IMR-90 (cell line): Measurements from ENCODE around the gene CPB1. TPM values are rescaled to one million over a fixed set of nuclear protein-coding genes. Genes with fewer than 3 reads are reported as not detected.

Source experiments
- ATAC-seq: fragments of 200-7000 bp; cut with Tn5 transposase; 2 replicates; pipeline ENCODE4 v1.9.1; 2020; ENCODE audit warnings: low read depth, mild to moderate bottlenecking, moderate library complexity
- BruUV-seq: library from RNA; stranded (reverse); fragments of 400-500 nt; replicated peaks from 2 replicates; lab custom pipeline; 2021; lab: Mats Ljungman, UMichigan
- CTCF ChIA-PET: fragments of 300-600 bp; formaldehyde crosslinking; extraction: SDS; loops from one replicate; lab custom pipeline; 2021; ENCODE audit warnings: antibody characterized with exemption; lab: Yijun Ruan, JAX
- POLR2A ChIA-PET: fragments of 300-600 bp; sonication (Branson Sonifier 250); formaldehyde crosslinking; loops from one replicate; lab custom pipeline; 2022; ENCODE audit warnings: antibody characterized with exemption; ENCODE audit not compliant: unreplicated experiment; lab: Charles Lee
- DNase-seq: peaks from one replicate; pipeline ENCODE4 v3.0.0; 2013
- H2AFZ ChIP-seq: replicated peaks from 2 replicates; pipeline ENCODE3; 2013; ENCODE audit warnings: low read length, mild to moderate bottlenecking; ENCODE audit not compliant: poor library complexity
- H2AK5ac ChIP-seq: 2 replicates; pipeline ENCODE4 v1.6.1; 2013; ENCODE audit warnings: low read depth, low read length, inconsistent platforms
- H2AK9ac ChIP-seq: replicated peaks from 2 replicates; pipeline ENCODE3; 2013; ENCODE audit warnings: mild to moderate bottlenecking, low read depth, low read length, moderate library complexity; ENCODE audit not compliant: poor library complexity
- H2BK120ac ChIP-seq: 2 replicates; pipeline ENCODE4 v1.6.1; 2013; ENCODE audit warnings: low read depth, low read length, inconsistent platforms
- H2BK15ac ChIP-seq: 3 replicates; pipeline ENCODE4 v1.6.1; 2013; ENCODE audit warnings: low read depth, low read length, inconsistent platforms
- H2BK20ac ChIP-seq: 2 replicates; pipeline ENCODE4 v1.6.1; 2013; ENCODE audit warnings: low read depth, mild to moderate bottlenecking, inconsistent platforms, low read length, moderate library complexity
- H2BK5ac ChIP-seq: 2 replicates; pipeline ENCODE4 v1.6.1; 2013; ENCODE audit warnings: mild to moderate bottlenecking, low read depth, low read length, inconsistent platforms; ENCODE audit not compliant: poor library complexity, severe bottlenecking
- H3K14ac ChIP-seq: replicated peaks from 2 replicates; pipeline ENCODE4 v1.6.1; 2013; ENCODE audit warnings: low read depth, low read length, inconsistent platforms
- H3K18ac ChIP-seq: 2 replicates; pipeline ENCODE4 v1.6.1; 2013; ENCODE audit warnings: low read depth, low read length, control low read depth
- H3K23ac ChIP-seq: 2 replicates; pipeline ENCODE4 v1.6.1; 2013; ENCODE audit warnings: low read depth, low read length, inconsistent platforms
- H3K27ac ChIP-seq: 2 replicates; pipeline ENCODE4 v1.5.1; 2013; ENCODE audit warnings: mild to moderate bottlenecking, control low read depth, low read length; ENCODE audit not compliant: insufficient read depth
- H3K27me3 ChIP-seq: 2 replicates; pipeline ENCODE4 v1.6.1; 2013; ENCODE audit warnings: low read length; ENCODE audit not compliant: control insufficient read depth, insufficient read depth
- H3K36me3 ChIP-seq: 2 replicates; pipeline ENCODE4 v1.6.1; 2013; ENCODE audit warnings: low read length, mixed read lengths; ENCODE audit not compliant: control insufficient read depth, insufficient read depth
- H3K4ac ChIP-seq: 2 replicates; pipeline ENCODE4 v1.6.1; 2013; ENCODE audit warnings: low read depth, low read length, inconsistent platforms
- H3K4me1 ChIP-seq: 2 replicates; pipeline ENCODE4 v1.6.1; 2013; ENCODE audit warnings: low read length, mixed read lengths; ENCODE audit not compliant: control insufficient read depth, insufficient read depth
- H3K4me2 ChIP-seq: 2 replicates; pipeline ENCODE4 v1.6.1; 2013; ENCODE audit warnings: low read depth, mild to moderate bottlenecking, control low read depth, low read length, moderate library complexity
- H3K4me3 ChIP-seq: 2 replicates; pipeline ENCODE4 v1.5.1; 2013; ENCODE audit warnings: low read depth, mild to moderate bottlenecking, control low read depth, low read length, moderate library complexity; ENCODE audit not compliant: insufficient read depth
- H3K56ac ChIP-seq: 2 replicates; pipeline ENCODE4 v1.6.1; 2013; ENCODE audit warnings: low read length, inconsistent platforms; ENCODE audit not compliant: insufficient read depth; ENCODE audit errors: extremely low read depth
- H3K79me1 ChIP-seq, 2 experiments: 2 replicates each; pipeline ENCODE4 v1.6.1; 2013; ENCODE audit warnings: low read length in 2 of 2, inconsistent platforms in 1 of 2, low read depth in 1 of 2
- H3K9ac ChIP-seq: 2 replicates; pipeline ENCODE4 v1.6.1; 2013; ENCODE audit warnings: low read depth, low read length, control low read depth
- H3K9me1 ChIP-seq: 2 replicates; pipeline ENCODE4 v1.6.1; 2013; ENCODE audit warnings: low read length, inconsistent platforms; ENCODE audit not compliant: insufficient read depth
- H3K9me3 ChIP-seq: 2 replicates; pipeline ENCODE4 v1.6.1; 2013; ENCODE audit warnings: low read length; ENCODE audit not compliant: control insufficient read depth, insufficient read depth
- H4K20me1 ChIP-seq: 2 replicates; pipeline ENCODE4 v1.6.1; 2013; ENCODE audit warnings: low read length, inconsistent platforms; ENCODE audit not compliant: insufficient read depth
- H4K5ac ChIP-seq: 2 replicates; pipeline ENCODE4 v1.6.1; 2013; ENCODE audit warnings: mild to moderate bottlenecking, low read depth, low read length, control low read depth
- H4K8ac ChIP-seq, 2 experiments: 2 replicates each; pipeline ENCODE4 v1.6.1; 2013; ENCODE audit warnings: low read depth in 2 of 2, low read length in 2 of 2, control low read depth in 1 of 2, inconsistent platforms in 1 of 2
- H4K91ac ChIP-seq: 2 replicates; pipeline ENCODE4 v1.6.1; 2013; ENCODE audit warnings: low read depth, low read length, inconsistent platforms; ENCODE audit not compliant: insufficient read depth
- CEBPB ChIP-seq: IDR thresholded peaks from 2 replicates; pipeline ENCODE4 v1.6.1; 2012; ENCODE audit warnings: low read depth, low read length, improper control_type of control experiment
- CHD1 ChIP-seq: IDR thresholded peaks from 2 replicates; pipeline ENCODE4 v1.6.1; 2012; ENCODE audit warnings: low read depth, low read length, improper control_type of control experiment
- FOS ChIP-seq: fragments of 150-350 bp; IDR thresholded peaks from 2 replicates; pipeline ENCODE4 v1.6.1; 2016; ENCODE audit warnings: low read depth, low read length
- MAFK ChIP-seq: IDR thresholded peaks from 2 replicates; pipeline ENCODE4 v1.6.1; 2012; ENCODE audit warnings: low read depth, low read length, improper control_type of control experiment
- MAZ ChIP-seq: IDR thresholded peaks from 2 replicates; pipeline ENCODE4 v1.6.1; 2012; ENCODE audit warnings: low read depth, mild to moderate bottlenecking, low read length, improper control_type of control experiment, moderate library complexity, borderline replicate concordance
- SMC3 ChIP-seq: fragments of 150-350 bp; IDR thresholded peaks from 2 replicates; pipeline ENCODE4 v1.6.1; 2016; ENCODE audit warnings: low read depth, mild to moderate bottlenecking, antibody characterized with exemption, low read length, moderate library complexity
- WGBS, 2 experiments: methylation state at CpG; one replicate each; pipeline versions ENCODE4 v1.1.5 to v1.1.7; 2013; ENCODE audit warnings: missing lambda C conversion rate in 2 of 2; ENCODE audit not compliant: insufficient read length in 1 of 2; ENCODE audit errors: extremely low coverage in 2 of 2; 5-methylcytosine and 5-hydroxymethylcytosine counted together
- dilution Hi-C: fragments of 300-500 bp; cut with HindIII; formaldehyde crosslinking; loops from one replicate; pipeline ENCODE4 v1.14.3; 2018; ENCODE audit warnings: low sequenced_read_pairs; ENCODE audit not compliant: unreplicated experiment
- in situ Hi-C: fragments of 300-500 bp; cut with MboI; formaldehyde crosslinking; loops from 3 replicates; pipeline ENCODE4 v1.14.3; 2019; ENCODE audit warnings: low sequenced_read_pairs, inconsistent platforms, mixed read lengths
- intact Hi-C: fragments of 100-400 bp; cut with micrococcal nuclease; formaldehyde crosslinking; loops from 2 replicates; pipeline ENCODE4 v1.10.0; 2022
- polyA plus RNA-seq, 3 experiments: library from polyadenylated mRNA; depleted of rRNA; stranded (reverse); fragments of >200 nt; gene quantifications; 2 replicates each; pipeline ENCODE4 v1.2.3, GENCODE V29; 2012; ENCODE audit warnings: low replicate concordance in 1 of 3
- total RNA-seq: library from RNA; depleted of rRNA; stranded (reverse); fragments of >200 nt; gene quantifications from 2 replicates; pipeline ENCODE4 v1.2.3, GENCODE V29; 2012
- TF ChIP-seq, protein P1 (sequence below): conservative IDR thresholded peaks from 2 replicates; pipeline ENCODE4 v1.5.1; 2012; ENCODE audit warnings: mild to moderate bottlenecking, low read depth, low read length, improper control_type of control experiment

The CPB1 gene
- total and polyA plus RNA-seq, 2 of the 4 experiments (the other 2 are of a cell fraction): not detected

DNA sequence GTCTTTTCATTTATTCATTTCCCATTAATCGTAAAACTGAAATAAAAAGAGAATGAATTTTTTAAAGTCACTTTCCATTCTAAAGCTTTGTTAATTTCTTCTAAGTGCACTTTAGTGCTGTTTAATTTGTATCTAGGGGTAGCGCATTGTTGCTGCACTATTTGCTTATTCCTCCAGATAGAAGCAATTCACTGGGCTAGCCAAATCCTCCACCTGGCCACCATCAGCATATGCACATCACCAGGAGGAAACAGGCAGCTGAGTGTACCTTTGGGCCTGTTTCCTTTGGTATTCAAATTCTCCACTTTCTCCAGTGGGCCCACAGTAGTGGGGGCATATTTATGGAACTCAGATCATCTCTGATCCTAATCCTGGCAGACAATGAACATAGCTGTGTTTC, 29.8 kb upstream of the CPB1 start:
- no TSS peak for BruUV-seq

More for the DNA sequence above, 29.8 kb upstream of the CPB1 start:
- no peak overlapping the region for H3K4me2 ChIP-seq
- no peak overlapping the region for H2BK20ac ChIP-seq
- H4K91ac ChIP-seq: no peak overlapping the region
- H4K8ac ChIP-seq: no peak overlapping the region
- H2BK5ac ChIP-seq: no peak overlapping the region
- H3K56ac ChIP-seq: no peak overlapping the region
- DNase-seq: no peak
- POLR2A ChIA-PET: no interaction called here
- intact Hi-C loops (no loop called here), dilution Hi-C loops (no loop called here), in situ Hi-C loops (no loop called here)
- H3K14ac ChIP-seq: no peak overlapping the region
- CTCF ChIA-PET: no interaction called here
- H3K4me3 ChIP-seq: no peak overlapping the region
- H2AFZ ChIP-seq: no peak overlapping the region
- no peak overlapping the region for H3K27ac ChIP-seq
- H3K79me1 ChIP-seq: no peaks in the 10 kb centered on the region
- H2BK15ac ChIP-seq: no peak overlapping the region
- H4K5ac ChIP-seq: no peak overlapping the region
- H3K9ac ChIP-seq: no peak overlapping the region
- no peak overlapping the region for H3K4ac ChIP-seq
- H3K27me3 ChIP-seq: no peaks in the 10 kb centered on the region
- H2AK9ac ChIP-seq: no peak overlapping the region
- WGBS, 2 experiments: no CpG with 5 or more reads among the region's 2 CpGs
- TF ChIP-seq SMC3 (no peak), FOS (no peak), CEBPB (no peak), CHD1 (no peak), MAFK (no peak), MAZ (no peak)
- TF ChIP-seq, protein P1, sequence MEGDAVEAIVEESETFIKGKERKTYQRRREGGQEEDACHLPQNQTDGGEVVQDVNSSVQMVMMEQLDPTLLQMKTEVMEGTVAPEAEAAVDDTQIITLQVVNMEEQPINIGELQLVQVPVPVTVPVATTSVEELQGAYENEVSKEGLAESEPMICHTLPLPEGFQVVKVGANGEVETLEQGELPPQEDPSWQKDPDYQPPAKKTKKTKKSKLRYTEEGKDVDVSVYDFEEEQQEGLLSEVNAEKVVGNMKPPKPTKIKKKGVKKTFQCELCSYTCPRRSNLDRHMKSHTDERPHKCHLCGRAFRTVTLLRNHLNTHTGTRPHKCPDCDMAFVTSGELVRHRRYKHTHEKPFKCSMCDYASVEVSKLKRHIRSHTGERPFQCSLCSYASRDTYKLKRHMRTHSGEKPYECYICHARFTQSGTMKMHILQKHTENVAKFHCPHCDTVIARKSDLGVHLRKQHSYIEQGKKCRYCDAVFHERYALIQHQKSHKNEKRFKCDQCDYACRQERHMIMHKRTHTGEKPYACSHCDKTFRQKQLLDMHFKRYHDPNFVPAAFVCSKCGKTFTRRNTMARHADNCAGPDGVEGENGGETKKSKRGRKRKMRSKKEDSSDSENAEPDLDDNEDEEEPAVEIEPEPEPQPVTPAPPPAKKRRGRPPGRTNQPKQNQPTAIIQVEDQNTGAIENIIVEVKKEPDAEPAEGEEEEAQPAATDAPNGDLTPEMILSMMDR: no peak
- no peak overlapping the region for H2BK120ac ChIP-seq
- H3K36me3 ChIP-seq: no peaks in the 10 kb centered on the region
- no peaks in the 10 kb centered on the region for H3K4me1 ChIP-seq
- H3K9me1 ChIP-seq: no peaks in the 10 kb centered on the region
- no peaks in the 10 kb centered on the region for H3K9me3 ChIP-seq
- no peak overlapping the region for H3K18ac ChIP-seq
- H2AK5ac ChIP-seq: no peak overlapping the region
- H4K20me1 ChIP-seq: no peaks in the 10 kb centered on the region
- no peak for ATAC-seq
- no peak overlapping the region for H3K23ac ChIP-seq
